Activated CD4-positive, alpha-beta T cell treated with anti-CD3 and anti-CD28 coated beads, Interleukin-2, amount 10 ng/mL, durations not matched to agents 24 days and 14 days (primary cell): ENCODE data around the gene ATP5PD. TPM values are rescaled to one million over a fixed set of nuclear protein-coding genes. Genes with fewer than 3 reads are reported as not detected.

Source experiments
- DNase-seq: peaks from one replicate; pipeline ENCODE4 v3.0.0; 2022
- H3K27ac Mint-ChIP-seq: one replicate; pipeline ENCODE4 v1.8.0; 2022; ENCODE audit warnings: mild to moderate bottlenecking, mixed read lengths
- H3K27me3 Mint-ChIP-seq: one replicate; pipeline ENCODE4 v1.8.0; 2022; ENCODE audit warnings: mixed read lengths
- H3K36me3 Mint-ChIP-seq: one replicate; pipeline ENCODE4 v1.8.0; 2022; ENCODE audit warnings: low read depth, mild to moderate bottlenecking, mixed read lengths
- H3K4me1 Mint-ChIP-seq: one replicate; pipeline ENCODE4 v1.8.0; 2021; ENCODE audit warnings: mixed read lengths
- H3K4me3 Mint-ChIP-seq: one replicate; pipeline ENCODE4 v1.8.0; 2022; ENCODE audit warnings: mild to moderate bottlenecking, moderate library complexity, mixed read lengths
- H3K9me3 Mint-ChIP-seq: one replicate; pipeline ENCODE4 v1.8.0; 2021; ENCODE audit warnings: mixed read lengths
- intact Hi-C: fragments of 100-400 bp; cut with micrococcal nuclease; formaldehyde crosslinking; loops from one replicate; pipeline ENCODE4 v1.15.1; 2023
- total RNA-seq: library from RNA; stranded (reverse); gene quantifications from 2 replicates; pipeline ENCODE4 v1.2.3, GENCODE V29; 2022

The ATP5PD gene
- total RNA-seq, result 158 and 161 TPM in 2 replicates

- peak within 1 kb of the TSS; percentile 95 for H3K27ac Mint-ChIP-seq
- H3K9me3 Mint-ChIP-seq, result no peaks in the 10 kb centered on the region
- H3K27me3 Mint-ChIP-seq, result no peaks in the 10 kb centered on the region
- H3K4me1 Mint-ChIP-seq, result peaks cover 29% of the 10 kb centered on the region
- intact Hi-C loops, result loop anchor here (1.0 to 2.0 kb wide), 2 partner anchors 11 to 62 kb away; partner anchors contain the start of gene ARMC7
- H3K36me3 Mint-ChIP-seq, result peaks cover 18% of the 10 kb centered on the region
- peak; percentile 98 for DNase-seq
- peak within 1 kb of the TSS; percentile 99 for H3K4me3 Mint-ChIP-seq
Measured at GRCh38 chr17:75046407-75047289, at the start of gene ATP5PD, which contains the start of gene KCTD2. ATP5PD (minus strand) TSS chr17:75046969; CDS start chr17:75042650, 4,319 bp downstream. KCTD2 (plus strand) TSS chr17:75047225; CDS start chr17:75047251, 26 bp downstream.

GRCh38 chr17:75096082-75096625 is 49.4 kb upstream of the ATP5PD start:
- H3K27me3 Mint-ChIP-seq, result no peaks in the 10 kb centered on the region
- H3K4me1 Mint-ChIP-seq, result peaks cover 10% of the 10 kb centered on the region
- intact Hi-C loops, result no loop called here

GRCh38 chr17:75094871-75095399 is 48.2 kb upstream of the ATP5PD start:
- DNase-seq, result no peak
- intact Hi-C loops, result no loop called here
- Mint-ChIP-seq H3K27me3 (no peaks in the 10 kb centered on the region), H3K4me1 (peaks cover 15% of the 10 kb centered on the region), H3K36me3 (peaks cover 4% of the 10 kb centered on the region), H3K4me3 (no peak overlapping the region), H3K27ac (no peak overlapping the region), H3K9me3 (no peaks in the 10 kb centered on the region)

More at GRCh38 chr17:75096082-75096625, 49.4 kb upstream of the ATP5PD start:
- no peaks in the 10 kb centered on the region for H3K9me3 Mint-ChIP-seq
- H3K36me3 Mint-ChIP-seq, result peaks cover 6% of the 10 kb centered on the region
- H3K27ac Mint-ChIP-seq, result no peak overlapping the region
- H3K4me3 Mint-ChIP-seq, result no peak overlapping the region
- no peak for DNase-seq

GRCh38 chr17:75093548-75094158 is 46.9 kb upstream of the ATP5PD start:
- no peaks in the 10 kb centered on the region for H3K9me3 Mint-ChIP-seq

DNA sequence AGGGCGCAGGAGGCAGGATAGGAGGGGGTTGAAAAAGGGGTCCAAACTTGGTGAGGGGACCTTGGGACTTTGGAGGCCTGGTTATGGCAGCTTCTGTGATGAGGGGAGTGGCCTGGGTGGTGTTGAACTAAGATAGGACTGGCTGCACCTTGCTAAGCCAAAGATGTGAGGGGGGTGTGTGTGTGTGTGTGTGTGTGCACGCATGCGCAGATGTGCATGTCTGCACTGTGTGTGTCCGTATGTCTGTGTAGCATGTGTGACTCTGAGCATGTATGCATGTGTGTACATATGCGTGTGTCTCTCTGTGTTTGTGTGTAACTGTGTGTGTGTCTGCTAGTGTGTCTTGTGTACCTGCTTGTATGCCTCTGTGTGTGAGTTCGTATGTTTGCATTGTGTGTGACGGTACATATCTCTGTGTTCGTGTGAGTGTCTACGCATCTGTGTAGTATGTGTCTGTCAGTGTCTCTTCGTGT is 45.1 kb upstream of the ATP5PD start:
- Mint-ChIP-seq H3K4me3 (no peak overlapping the region), H3K4me1 (peaks cover 32% of the 10 kb centered on the region), H3K27me3 (no peaks in the 10 kb centered on the region), H3K9me3 (no peaks in the 10 kb centered on the region), H3K27ac (no peak overlapping the region), H3K36me3 (no peaks in the 10 kb centered on the region)
- intact Hi-C loops, result no loop called here
- no peak for DNase-seq

More at GRCh38 chr17:75093548-75094158, 46.9 kb upstream of the ATP5PD start:
- H3K27me3 Mint-ChIP-seq, result no peaks in the 10 kb centered on the region
- no peak for DNase-seq
- H3K36me3 Mint-ChIP-seq, result peaks cover under 1% of the 10 kb centered on the region
- no peak overlapping the region for H3K27ac Mint-ChIP-seq
- H3K4me1 Mint-ChIP-seq, result peaks cover 26% of the 10 kb centered on the region
- no peak overlapping the region for H3K4me3 Mint-ChIP-seq
- intact Hi-C loops, result no loop called here

GRCh38 chr17:75090871-75091854 is 44.4 kb upstream of the ATP5PD start:
- no peaks in the 10 kb centered on the region for H3K9me3 Mint-ChIP-seq
- no peaks in the 10 kb centered on the region for H3K27me3 Mint-ChIP-seq
- H3K4me3 Mint-ChIP-seq, result no peak overlapping the region
- no peak for DNase-seq
- peaks cover 36% of the 10 kb centered on the region for H3K4me1 Mint-ChIP-seq
- no peak overlapping the region for H3K27ac Mint-ChIP-seq
- no peaks in the 10 kb centered on the region for H3K36me3 Mint-ChIP-seq
- intact Hi-C loops, result no loop called here

DNA sequence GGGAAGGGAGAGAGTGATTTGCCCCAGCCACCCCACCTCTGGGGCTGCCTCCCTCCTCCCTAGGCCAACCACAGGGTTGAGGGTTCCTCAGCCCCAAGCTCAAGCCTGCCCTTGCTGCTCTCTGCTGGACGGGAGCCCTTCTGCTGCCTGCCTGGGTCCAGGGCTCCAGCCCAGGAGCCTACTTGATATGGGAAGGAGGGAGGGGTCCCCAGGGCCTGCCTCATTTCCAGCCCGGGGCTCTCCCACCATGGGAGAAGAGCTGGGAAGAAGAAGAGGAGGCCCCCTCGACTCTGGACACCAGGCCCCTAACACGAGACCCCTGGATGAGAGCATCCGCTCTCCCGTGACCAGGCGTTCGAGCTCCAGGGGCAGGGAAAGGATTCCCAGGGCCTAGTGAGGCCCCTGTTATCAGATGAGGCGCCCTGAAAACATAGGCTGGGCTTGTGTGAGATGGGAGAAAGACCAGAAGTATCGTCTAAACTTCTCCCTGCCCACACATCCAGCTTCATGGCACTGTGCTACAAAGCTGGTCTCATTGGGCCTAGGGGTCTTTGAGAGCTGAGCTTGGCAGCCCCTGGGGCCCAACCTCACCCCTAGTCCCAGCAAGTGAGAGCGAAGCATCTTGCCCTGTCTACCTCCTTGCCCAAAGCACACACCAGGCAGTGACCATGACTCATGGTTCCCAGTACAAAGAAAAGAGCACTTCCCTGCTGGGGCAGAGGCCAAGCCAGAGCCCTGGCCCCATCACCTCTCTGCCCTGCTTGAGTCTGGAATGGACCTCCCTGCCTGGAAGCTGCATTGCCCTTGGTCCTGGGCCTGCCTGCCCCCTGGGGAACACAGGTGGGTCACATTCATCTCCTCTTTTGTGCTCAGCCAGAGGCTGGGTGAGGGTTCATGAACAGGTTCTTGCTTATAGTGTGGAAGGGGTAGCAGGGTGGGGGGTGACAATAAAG is 42.0 kb upstream of the ATP5PD start:
- no peaks in the 10 kb centered on the region for H3K36me3 Mint-ChIP-seq
- H3K27ac Mint-ChIP-seq, result peak overlapping the region; percentile 87
- H3K4me1 Mint-ChIP-seq, result peaks cover 45% of the 10 kb centered on the region
- no peaks in the 10 kb centered on the region for H3K27me3 Mint-ChIP-seq
- no peak for DNase-seq
- intact Hi-C loops, result no loop called here
- peak overlapping the region; percentile 88 for H3K4me3 Mint-ChIP-seq
- H3K9me3 Mint-ChIP-seq, result no peaks in the 10 kb centered on the region

- Mint-ChIP-seq H3K27me3 (no peaks in the 10 kb centered on the region), H3K4me3 (peak within 1 kb of the TSS; percentile 88), H3K9me3 (no peaks in the 10 kb centered on the region), H3K27ac (peak within 1 kb of the TSS; percentile 87), H3K36me3 (no peaks in the 10 kb centered on the region), H3K4me1 (peaks cover 45% of the 10 kb centered on the region)
- DNase-seq, result peak; percentile 88
- intact Hi-C loops, result loop anchor here (2.0 kb wide), 1 partner anchor 21 kb away; the partner anchor contains the start of gene ARMC7
Measured at GRCh38 chr17:75087558-75088453, 41.0 kb upstream of the ATP5PD start, which contains the start of gene SLC16A5. SLC16A5 (plus strand) TSS chr17:75087954; CDS start chr17:75093637, 5,683 bp downstream.

- Mint-ChIP-seq H3K27me3 (no peaks in the 10 kb centered on the region), H3K4me3 (peak overlapping the region; percentile 88), H3K36me3 (no peaks in the 10 kb centered on the region), H3K4me1 (peaks cover 44% of the 10 kb centered on the region), H3K9me3 (no peaks in the 10 kb centered on the region), H3K27ac (peak overlapping the region; percentile 39)
- no peak for DNase-seq
- intact Hi-C loops, result loop anchor here (2.0 kb wide), 1 partner anchor 22 kb away; the partner anchor contains the start of gene ARMC7
Measured at GRCh38 chr17:75087182-75087557, 40.4 kb upstream of the ATP5PD start.

- Mint-ChIP-seq H3K36me3 (no peaks in the 10 kb centered on the region), H3K27ac (peak overlapping the region; percentile 39), H3K27me3 (no peaks in the 10 kb centered on the region), H3K4me1 (peaks cover 38% of the 10 kb centered on the region), H3K9me3 (no peaks in the 10 kb centered on the region), H3K4me3 (peak overlapping the region; percentile 88)
- intact Hi-C loops, result loop anchor here (2.0 kb wide), 1 partner anchor 22 kb away; the partner anchor contains the start of gene ARMC7
- no peak for DNase-seq
Measured at GRCh38 chr17:75086496-75087181, 39.9 kb upstream of the ATP5PD start.
